Neural crest cell (in vitro differentiated cells): Measurements from ENCODE around the gene TPSAB1. TPM values are rescaled to one million over a fixed set of nuclear protein-coding genes. Genes with fewer than 3 reads are reported as not detected.
"Not testable (repeated sequence)": the region's sequence is repeated elsewhere in the genome, so short reads cannot be mapped to it uniquely, and the experiment has no call there.

Experiments used
- DNase-seq: peaks from one replicate; pipeline ENCODE4 v3.0.0; 2021; ENCODE audit warnings: low read depth, mixed read lengths, low spot score
- H3K27ac Mint-ChIP-seq: one replicate; pipeline ENCODE4 v1.8.0; 2021; ENCODE audit warnings: mild to moderate bottlenecking, mixed read lengths; ENCODE audit not compliant: unreplicated experiment
- H3K27me3 Mint-ChIP-seq: 2 replicates; pipeline ENCODE4 v1.8.0; 2021; ENCODE audit warnings: low read depth, mild to moderate bottlenecking, mixed read lengths
- H3K36me3 Mint-ChIP-seq: 2 replicates; pipeline ENCODE4 v1.8.0; 2021; ENCODE audit warnings: low read depth, mild to moderate bottlenecking, mixed read lengths
- H3K4me1 Mint-ChIP-seq: 2 replicates; pipeline ENCODE4 v1.8.0; 2021; ENCODE audit warnings: mixed read lengths
- H3K4me3 Mint-ChIP-seq: one replicate; pipeline ENCODE4 v1.8.0; 2021; ENCODE audit warnings: mild to moderate bottlenecking, mixed read lengths
- H3K9me3 Mint-ChIP-seq: 2 replicates; pipeline ENCODE4 v1.8.0; 2021; ENCODE audit warnings: mixed read lengths
- CTCF ChIP-seq: fragments of 200-600 bp; sonication (generic); conservative IDR thresholded peaks from 2 replicates; pipeline ENCODE4 v1.5.0; 2021; ENCODE audit warnings: antibody characterized with exemption, mild to moderate bottlenecking
- total RNA-seq: library from RNA; stranded (reverse); gene quantifications from 2 replicates; pipeline ENCODE4 v1.2.1, GENCODE V29; 2021

Gene TPSAB1
- total RNA-seq, 1 donor from 2014 or later: not detected

- no peak for DNase-seq
- no peak overlapping the region for H3K4me3 Mint-ChIP-seq
- no peak overlapping the region for H3K27ac Mint-ChIP-seq
- no peaks in the 10 kb centered on the region for H3K36me3 Mint-ChIP-seq
- H3K4me1 Mint-ChIP-seq: no peaks in the 10 kb centered on the region
- H3K27me3 Mint-ChIP-seq: peaks cover 12% of the 10 kb centered on the region
- peaks cover 3% of the 10 kb centered on the region for H3K9me3 Mint-ChIP-seq
- no peak for TF ChIP-seq CTCF
Observed at GRCh38 chr16:1264345-1265089, 24.0 kb downstream of the TPSAB1 start.

- no peak for TF ChIP-seq CTCF
- Mint-ChIP-seq H3K4me1 (no peaks in the 10 kb centered on the region), H3K27ac (no peak overlapping the region), H3K27me3 (peaks cover 12% of the 10 kb centered on the region), H3K9me3 (peaks cover 3% of the 10 kb centered on the region), H3K4me3 (no peak overlapping the region), H3K36me3 (no peaks in the 10 kb centered on the region)
- no peak for DNase-seq
Observed at GRCh38 chr16:1265090-1265630, 24.7 kb downstream of the TPSAB1 start.

- no peak for DNase-seq
- H3K36me3 Mint-ChIP-seq: no peaks in the 10 kb centered on the region
- H3K9me3 Mint-ChIP-seq: peaks cover 3% of the 10 kb centered on the region
- no peak overlapping the region for H3K4me3 Mint-ChIP-seq
- peaks cover 7% of the 10 kb centered on the region for H3K27me3 Mint-ChIP-seq
- no peaks in the 10 kb centered on the region for H3K4me1 Mint-ChIP-seq
- no peak for TF ChIP-seq CTCF
- H3K27ac Mint-ChIP-seq: no peak overlapping the region
Observed at GRCh38 chr16:1265826-1266225, 25.3 kb downstream of the TPSAB1 start.

- not testable (repeated sequence) for H3K4me3 Mint-ChIP-seq, DNase-seq, H3K36me3 Mint-ChIP-seq, H3K4me1 Mint-ChIP-seq, H3K27me3 Mint-ChIP-seq, H3K27ac Mint-ChIP-seq, H3K9me3 Mint-ChIP-seq
Observed at GRCh38 chr16:1269418-1269817, 28.9 kb downstream of the TPSAB1 start.

- H3K9me3 Mint-ChIP-seq: no peaks in the 10 kb centered on the region
- TF ChIP-seq CTCF: no peak
- DNase-seq: no peak
- H3K4me1 Mint-ChIP-seq: no peaks in the 10 kb centered on the region
- no peaks in the 10 kb centered on the region for H3K36me3 Mint-ChIP-seq
- H3K4me3 Mint-ChIP-seq: no peak overlapping the region
- peaks cover 11% of the 10 kb centered on the region for H3K27me3 Mint-ChIP-seq
- no peak overlapping the region for H3K27ac Mint-ChIP-seq
Observed at GRCh38 chr16:1271380-1271723, 30.8 kb downstream of the TPSAB1 start.

- peaks cover 11% of the 10 kb centered on the region for H3K27me3 Mint-ChIP-seq
- H3K36me3 Mint-ChIP-seq, H3K9me3 Mint-ChIP-seq, H3K27ac Mint-ChIP-seq, H3K4me3 Mint-ChIP-seq, DNase-seq, H3K4me1 Mint-ChIP-seq: not testable (repeated sequence)
Observed at GRCh38 chr16:1271724-1272413, 31.4 kb downstream of the TPSAB1 start.
